Activated T-helper 1 cell treated with anti-CD3 and anti-CD28 coated beads, Interleukin-12 subunit alpha, Interleukin-12 subunit beta, Interleukin-2, Interleukin-4 antibody, amounts not matched to agents 30 ng/mL and 10 ng/mL and 1 ng/mL, durations not matched to agents 14 hours and 24 hours and 36 hours (primary cell): ENCODE measurements around the gene LTBP2. TPM values are rescaled to one million over a fixed set of nuclear protein-coding genes. Genes with fewer than 3 reads are reported as not detected.

Source experiments
- DNase-seq: peaks from one replicate; pipeline ENCODE4 v3.0.0; 2021; ENCODE audit warnings: low spot score
- H3K27ac Mint-ChIP-seq: one replicate; pipeline ENCODE4 v1.8.0; 2021; ENCODE audit warnings: mild to moderate bottlenecking, mixed read lengths
- H3K27me3 Mint-ChIP-seq: one replicate; pipeline ENCODE4 v1.8.0; 2022; ENCODE audit warnings: mild to moderate bottlenecking, moderate library complexity, mixed read lengths; ENCODE audit not compliant: insufficient read depth
- H3K36me3 Mint-ChIP-seq: one replicate; pipeline ENCODE4 v1.8.0; 2021; ENCODE audit warnings: low read depth, mixed read lengths
- H3K4me1 Mint-ChIP-seq: one replicate; pipeline ENCODE4 v1.8.0; 2021; ENCODE audit warnings: low read depth, mixed read lengths
- H3K4me3 Mint-ChIP-seq: one replicate; pipeline ENCODE4 v1.8.0; 2021; ENCODE audit warnings: mild to moderate bottlenecking, moderate library complexity, mixed read lengths
- H3K9me3 Mint-ChIP-seq: one replicate; pipeline ENCODE4 v1.8.0; 2021; ENCODE audit warnings: mixed read lengths
- intact Hi-C: fragments of 100-400 bp; cut with micrococcal nuclease; formaldehyde crosslinking; loops from one replicate; pipeline ENCODE4 v1.15.1; 2024
- total RNA-seq: library from RNA; stranded (reverse); gene quantifications from 2 replicates; pipeline ENCODE4 v1.2.3, GENCODE V29; 2022

The LTBP2 gene
- total RNA-seq, 1 donor from 2014 or later: 0.05 TPM

DNA sequence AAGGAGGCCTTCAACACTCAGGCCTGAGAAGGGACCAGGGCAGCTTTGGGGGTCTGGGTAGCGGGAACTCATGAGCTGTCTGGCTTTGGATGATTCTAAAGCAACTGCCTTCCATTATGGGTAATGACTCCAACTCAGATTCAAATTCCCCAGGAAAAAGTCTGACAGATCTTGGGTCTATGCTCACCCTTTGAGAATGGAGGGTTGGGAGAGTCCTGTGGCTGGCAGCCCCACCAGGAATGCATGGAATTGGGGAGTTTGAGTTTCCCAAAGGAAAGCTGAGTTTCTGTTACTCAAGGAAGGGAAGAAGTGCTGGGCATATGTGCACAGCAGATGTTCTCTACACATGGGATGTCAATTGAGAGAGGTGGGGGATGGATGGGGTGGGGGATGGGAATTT, 22.4 kb upstream of the LTBP2 start:
- no peak overlapping the region for H3K27ac Mint-ChIP-seq
- DNase-seq: no peak
- no peaks in the 10 kb centered on the region for H3K4me1 Mint-ChIP-seq
- no peak overlapping the region for H3K4me3 Mint-ChIP-seq
- H3K9me3 Mint-ChIP-seq: no peaks in the 10 kb centered on the region
- no peaks in the 10 kb centered on the region for H3K36me3 Mint-ChIP-seq
- intact Hi-C loops: no loop called here
- H3K27me3 Mint-ChIP-seq: peaks cover 25% of the 10 kb centered on the region

DNA sequence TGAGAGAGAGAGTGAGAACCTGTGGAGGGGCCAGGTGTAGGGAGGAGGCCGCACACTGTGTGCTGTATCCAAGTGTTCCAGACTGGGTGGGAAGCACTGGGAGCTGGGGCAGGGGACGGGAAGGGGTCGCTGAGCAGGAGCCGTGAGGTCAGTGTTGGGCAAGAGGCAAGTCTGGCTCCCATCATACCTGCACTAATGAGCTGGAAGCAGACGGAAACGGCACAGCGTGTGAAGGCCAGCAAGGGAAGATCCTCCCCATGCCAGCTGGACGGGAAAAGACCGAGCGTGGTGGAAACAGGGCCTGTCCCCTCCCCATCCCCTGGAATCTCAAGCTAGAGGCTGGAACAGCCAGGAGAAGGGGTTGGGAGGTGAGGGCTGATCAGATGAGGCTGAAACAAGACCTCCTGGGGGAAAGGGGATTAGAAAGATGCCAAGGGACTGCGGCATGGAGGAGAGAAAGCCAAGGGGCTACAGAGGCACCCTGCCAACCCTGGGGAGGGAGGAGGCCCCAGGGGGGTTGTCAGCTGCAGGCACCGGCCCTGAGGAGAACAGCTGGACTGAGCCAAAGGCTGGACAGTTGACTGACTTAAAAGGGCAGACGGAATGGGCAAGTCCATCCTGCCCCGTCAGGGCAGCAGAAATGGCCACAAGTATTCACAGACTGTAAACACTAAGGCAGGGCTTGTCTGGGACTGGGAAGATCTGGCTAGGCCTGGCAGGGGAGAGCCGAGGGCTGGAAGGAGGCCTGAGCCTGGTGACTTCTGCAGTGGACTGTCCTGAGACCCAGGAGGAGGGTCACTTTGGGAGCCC, 19.0 kb upstream of the LTBP2 start:
- Mint-ChIP-seq H3K36me3 (no peaks in the 10 kb centered on the region), H3K4me3 (no peak overlapping the region), H3K4me1 (no peaks in the 10 kb centered on the region), H3K27ac (no peak overlapping the region), H3K9me3 (no peaks in the 10 kb centered on the region), H3K27me3 (peaks cover 28% of the 10 kb centered on the region)
- no peak for DNase-seq
- intact Hi-C loops: no loop called here

DNA sequence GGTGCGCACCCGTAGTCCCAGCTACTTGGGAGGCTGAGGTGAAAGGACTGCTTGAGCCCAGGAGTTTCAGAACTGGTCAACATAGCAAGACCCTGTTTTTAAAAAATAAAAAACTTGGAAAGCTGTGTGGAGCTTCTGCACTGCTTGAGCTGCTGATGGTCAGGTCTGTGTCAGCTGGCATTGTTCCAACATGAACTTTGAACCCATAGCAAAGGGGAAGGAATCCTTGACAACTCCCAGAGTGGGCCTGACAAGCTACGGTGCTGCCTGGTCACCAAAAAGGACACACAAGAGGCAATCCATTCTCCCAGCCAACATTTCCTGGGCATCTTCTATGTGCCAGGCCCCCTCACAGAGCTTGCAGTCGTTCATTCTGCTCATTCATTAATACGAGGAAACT, 16.4 kb upstream of the LTBP2 start:
- H3K27ac Mint-ChIP-seq: no peak overlapping the region

DNA sequence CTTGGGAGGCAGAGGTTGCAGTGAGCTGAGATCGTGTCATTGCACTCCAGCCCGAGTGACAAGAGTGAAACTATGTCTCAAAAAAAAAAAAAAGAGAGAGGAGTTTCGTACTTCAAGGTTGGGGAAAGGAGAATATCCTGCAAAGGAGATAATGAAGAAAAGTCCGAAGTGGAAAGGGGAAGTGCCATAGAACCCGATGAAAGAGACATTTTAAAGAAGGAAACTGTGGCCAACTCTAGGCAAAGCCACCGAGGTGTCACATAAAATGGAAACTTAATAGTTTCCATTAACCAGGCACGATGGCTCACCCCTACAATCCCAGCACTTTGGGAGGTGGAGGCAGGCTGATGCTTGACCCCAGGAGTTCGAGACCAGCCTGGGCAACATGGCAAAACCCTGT, 15.0 kb upstream of the LTBP2 start:
- intact Hi-C loops: no loop called here
- Mint-ChIP-seq H3K4me3 (no peak overlapping the region), H3K4me1 (no peaks in the 10 kb centered on the region), H3K27me3 (peaks cover 31% of the 10 kb centered on the region), H3K27ac (no peak overlapping the region), H3K36me3 (no peaks in the 10 kb centered on the region), H3K9me3 (no peaks in the 10 kb centered on the region)
- DNase-seq: no peak

More for the DNA sequence above, 16.4 kb upstream of the LTBP2 start:
- peaks cover 30% of the 10 kb centered on the region for H3K27me3 Mint-ChIP-seq
- H3K4me1 Mint-ChIP-seq: no peaks in the 10 kb centered on the region
- intact Hi-C loops: no loop called here
- H3K9me3 Mint-ChIP-seq: no peaks in the 10 kb centered on the region
- H3K36me3 Mint-ChIP-seq: no peaks in the 10 kb centered on the region
- no peak overlapping the region for H3K4me3 Mint-ChIP-seq
- DNase-seq: no peak

DNA sequence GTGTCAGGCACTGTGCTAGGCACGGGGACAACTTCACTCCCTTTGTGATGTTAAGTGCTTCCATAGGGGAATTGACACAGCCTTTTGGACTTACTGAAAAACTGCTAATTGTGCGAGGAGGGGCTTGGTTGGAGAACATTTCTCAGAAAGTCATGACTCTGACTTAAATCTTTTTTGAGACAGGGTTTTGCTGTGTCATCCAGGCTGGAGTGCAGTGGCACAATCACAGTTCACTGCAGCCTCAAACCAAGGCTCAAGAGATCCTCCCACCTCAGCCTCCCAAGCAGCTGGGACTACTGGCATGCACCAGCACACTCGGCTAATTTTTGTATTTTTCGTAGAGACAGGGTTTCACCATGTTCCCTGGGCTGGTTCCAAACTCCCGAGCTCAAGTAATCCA, 10.2 kb upstream of the LTBP2 start:
- no peak overlapping the region for H3K4me3 Mint-ChIP-seq

DNA sequence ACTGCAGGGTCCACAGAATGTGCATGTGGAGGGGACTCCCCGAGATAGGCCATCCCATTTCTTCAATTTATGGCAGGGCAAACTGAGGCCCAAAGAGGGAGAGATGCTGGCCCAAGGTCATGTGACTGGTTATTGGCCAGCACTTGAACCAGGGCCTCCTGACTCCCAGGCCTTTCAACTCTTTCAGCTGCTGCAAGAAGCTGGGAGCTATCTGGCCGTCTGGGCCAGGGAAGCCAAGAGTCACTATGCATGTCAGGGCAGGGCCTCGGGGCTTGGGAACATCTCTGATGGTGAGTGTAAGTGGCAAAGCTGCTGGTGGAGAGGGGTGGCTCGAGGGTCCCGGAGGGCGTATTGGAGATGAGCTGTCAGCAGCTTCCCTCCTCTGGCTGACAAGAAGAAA, 9.5 kb upstream of the LTBP2 start:
- no peak overlapping the region for H3K4me3 Mint-ChIP-seq
- no peak for DNase-seq
- H3K4me1 Mint-ChIP-seq: peaks cover 44% of the 10 kb centered on the region
- peaks cover 21% of the 10 kb centered on the region for H3K27me3 Mint-ChIP-seq
- no peak overlapping the region for H3K27ac Mint-ChIP-seq
- peaks cover 2% of the 10 kb centered on the region for H3K36me3 Mint-ChIP-seq
- H3K9me3 Mint-ChIP-seq: no peaks in the 10 kb centered on the region
- intact Hi-C loops: no loop called here

More for the DNA sequence above, 10.2 kb upstream of the LTBP2 start:
- peaks cover 42% of the 10 kb centered on the region for H3K4me1 Mint-ChIP-seq
- no peak overlapping the region for H3K27ac Mint-ChIP-seq
- no peak for DNase-seq
- H3K27me3 Mint-ChIP-seq: peaks cover 21% of the 10 kb centered on the region
- intact Hi-C loops: no loop called here
- H3K36me3 Mint-ChIP-seq: peaks cover 2% of the 10 kb centered on the region
- H3K9me3 Mint-ChIP-seq: no peaks in the 10 kb centered on the region

DNA sequence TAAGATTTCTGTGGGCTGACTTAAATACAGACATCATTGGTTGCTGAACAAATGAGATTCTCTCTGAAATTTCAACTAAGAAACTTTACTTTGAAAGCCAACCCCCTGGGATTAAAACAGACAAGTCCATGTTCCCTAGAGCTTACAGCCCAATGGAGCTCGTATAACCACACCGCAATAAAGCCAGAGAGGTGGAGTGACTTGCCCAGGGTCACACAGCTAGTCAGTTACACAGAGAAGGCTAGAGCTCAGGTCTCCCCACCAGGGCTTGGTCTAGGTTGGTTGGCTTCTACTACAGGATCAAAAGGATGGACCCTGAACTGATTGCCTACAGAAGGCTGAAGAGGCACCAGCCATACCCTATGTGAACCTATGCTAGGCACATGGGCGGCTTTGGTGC, 8.9 kb upstream of the LTBP2 start:
- H3K9me3 Mint-ChIP-seq: no peaks in the 10 kb centered on the region
- H3K27me3 Mint-ChIP-seq: peaks cover 24% of the 10 kb centered on the region
- H3K36me3 Mint-ChIP-seq: peaks cover 2% of the 10 kb centered on the region
- H3K4me1 Mint-ChIP-seq: peaks cover 51% of the 10 kb centered on the region
- intact Hi-C loops: no loop called here
- no peak overlapping the region for H3K4me3 Mint-ChIP-seq
- no peak overlapping the region for H3K27ac Mint-ChIP-seq
- no peak for DNase-seq

DNA sequence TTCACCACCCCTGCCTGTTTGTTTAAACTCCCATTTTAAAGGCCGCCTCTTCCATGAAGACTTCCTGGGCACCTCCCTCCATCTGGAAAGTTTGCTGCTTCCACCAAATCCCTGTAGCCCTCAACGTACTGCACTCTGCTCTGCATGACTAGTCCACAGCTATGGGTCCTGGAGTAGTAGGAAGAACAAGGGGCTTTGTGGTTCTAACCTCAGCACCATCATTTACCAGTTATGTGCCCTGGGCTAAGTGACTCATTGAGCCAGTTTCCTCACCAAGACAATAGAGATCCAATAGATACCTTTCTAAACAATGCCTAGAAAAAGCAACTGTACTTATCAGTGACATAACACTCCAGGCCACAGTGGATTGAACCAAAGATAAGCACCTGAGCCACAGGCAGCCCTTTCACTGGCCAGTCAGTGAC, 8.5 kb upstream of the LTBP2 start:
- peaks cover 24% of the 10 kb centered on the region for H3K27me3 Mint-ChIP-seq
- peak overlapping the region; percentile 69 for H3K27ac Mint-ChIP-seq
- no peak for DNase-seq
- peaks cover 2% of the 10 kb centered on the region for H3K36me3 Mint-ChIP-seq
- intact Hi-C loops: no loop called here
- H3K9me3 Mint-ChIP-seq: no peaks in the 10 kb centered on the region
- H3K4me1 Mint-ChIP-seq: peaks cover 55% of the 10 kb centered on the region
- peak overlapping the region; percentile 40 for H3K4me3 Mint-ChIP-seq

DNA sequence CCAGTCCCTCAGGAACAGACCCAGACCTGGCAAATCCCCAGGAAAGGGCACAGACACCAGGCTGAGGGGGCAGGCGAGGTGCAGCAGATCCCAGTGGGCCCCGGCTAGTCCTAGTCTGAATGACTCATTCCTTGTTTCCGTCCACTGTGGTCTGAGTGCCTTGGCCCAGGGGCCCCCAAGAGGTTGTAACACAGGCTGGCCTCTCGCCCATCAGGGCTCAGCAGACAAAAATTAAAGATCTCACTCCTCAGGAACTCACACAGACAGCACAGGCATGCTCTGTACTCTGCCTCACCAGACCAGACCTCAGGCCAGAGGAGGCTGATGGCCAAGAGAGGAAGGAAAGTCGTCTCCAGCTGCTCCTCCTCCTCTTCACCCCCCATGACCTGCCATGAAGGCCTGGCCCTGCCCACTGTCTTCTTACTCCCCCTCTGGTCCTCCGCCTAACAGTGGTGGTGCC, 7.7 kb upstream of the LTBP2 start:
- peaks cover 2% of the 10 kb centered on the region for H3K36me3 Mint-ChIP-seq
- intact Hi-C loops: loop anchor here (2.0 kb wide), 4 partner anchors 39 to 221 kb away; partner anchors contain the start of gene YLPM1
- H3K4me1 Mint-ChIP-seq: peaks cover 63% of the 10 kb centered on the region
- peaks cover 27% of the 10 kb centered on the region for H3K27me3 Mint-ChIP-seq
- H3K27ac Mint-ChIP-seq: peak overlapping the region; percentile 69
- H3K9me3 Mint-ChIP-seq: no peaks in the 10 kb centered on the region
- no peak for DNase-seq
- peak overlapping the region; percentile 40 for H3K4me3 Mint-ChIP-seq

DNA sequence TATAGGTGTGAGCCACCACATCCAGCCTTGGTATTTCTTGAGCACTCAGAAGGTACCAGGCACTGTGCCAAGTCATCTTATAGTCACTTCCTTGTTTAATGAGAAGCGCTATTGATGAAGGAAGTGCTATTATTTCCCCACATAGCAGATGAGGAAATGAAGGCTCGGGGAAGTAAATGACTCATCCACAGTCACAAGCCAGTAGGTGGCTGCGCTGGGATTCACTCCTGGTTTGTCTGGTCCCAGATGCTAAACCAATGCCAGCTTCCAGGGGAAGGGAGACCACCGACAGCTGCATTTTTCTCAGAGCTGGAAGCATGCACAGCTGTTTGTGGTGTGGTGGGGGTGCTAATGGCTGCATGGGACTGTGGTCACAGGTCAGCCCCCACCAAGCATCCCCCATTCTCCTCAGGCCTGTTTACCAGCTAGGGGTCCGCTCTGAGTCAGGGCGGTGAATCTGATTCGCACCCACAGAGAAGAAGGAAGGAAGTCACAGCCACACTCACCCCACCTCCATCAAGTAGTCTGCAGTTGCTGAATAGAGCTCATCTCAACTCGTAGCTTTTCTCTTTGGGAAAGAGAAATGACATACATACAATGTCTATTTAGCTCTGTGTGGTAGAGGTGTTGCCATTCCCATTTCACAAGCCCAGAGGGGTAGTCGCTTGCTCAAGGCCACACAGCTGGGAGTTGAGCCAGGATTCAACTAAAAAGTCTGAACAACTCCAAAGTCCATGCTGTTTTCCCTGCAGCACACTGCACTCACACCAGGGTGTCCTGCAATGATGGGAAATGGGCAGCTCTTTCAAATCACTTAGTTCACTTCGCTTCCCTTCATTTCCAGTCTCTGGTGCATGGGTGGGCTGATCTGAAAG, 6.3 kb upstream of the LTBP2 start:
- H3K9me3 Mint-ChIP-seq: no peaks in the 10 kb centered on the region
- peaks cover 30% of the 10 kb centered on the region for H3K27me3 Mint-ChIP-seq
- H3K27ac Mint-ChIP-seq: peak overlapping the region; percentile 67
- peak overlapping the region; percentile 43 for H3K4me3 Mint-ChIP-seq
- peaks cover 2% of the 10 kb centered on the region for H3K36me3 Mint-ChIP-seq
- peaks cover 75% of the 10 kb centered on the region for H3K4me1 Mint-ChIP-seq
- intact Hi-C loops: loop anchor here (2.0 kb wide), 4 partner anchors 38 to 222 kb away; partner anchors contain the start of gene YLPM1
- DNase-seq: peak; percentile 57

DNA sequence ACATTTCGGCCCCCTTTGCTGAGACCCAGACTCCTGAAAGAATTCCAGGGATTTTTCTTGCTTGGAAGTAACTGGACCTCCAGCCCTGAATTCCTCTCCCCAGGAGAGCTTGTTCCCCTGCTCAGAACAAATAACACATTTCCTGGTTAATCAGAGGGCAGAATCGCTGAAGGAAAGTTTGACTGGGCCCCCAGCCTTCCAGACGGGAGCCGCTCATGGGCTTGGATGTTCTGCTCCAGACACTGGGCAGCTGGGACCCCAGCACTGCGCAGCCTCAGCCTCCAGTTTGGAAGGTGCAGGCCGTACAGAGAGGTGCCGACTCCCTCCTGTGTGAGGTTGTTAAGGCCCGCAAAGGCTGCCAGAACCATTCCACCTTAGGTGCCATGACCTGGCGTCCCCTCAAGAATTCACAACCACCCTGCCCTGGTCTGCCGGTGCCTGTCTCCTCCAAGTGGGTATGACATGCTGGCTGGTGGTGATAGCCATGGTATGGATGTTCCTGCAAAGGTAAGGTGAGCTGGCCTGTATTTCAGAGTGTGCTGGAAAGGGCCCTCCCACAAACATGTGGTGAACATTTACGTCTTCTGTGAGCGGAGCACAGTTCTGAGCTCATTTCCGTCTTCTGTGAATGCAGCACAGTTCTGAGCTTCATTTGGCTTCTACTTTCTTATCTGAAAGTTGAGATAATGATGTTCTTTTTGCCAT, 5.1 kb upstream of the LTBP2 start:
- intact Hi-C loops: no loop called here
- Mint-ChIP-seq H3K9me3 (no peaks in the 10 kb centered on the region), H3K27ac (no peak overlapping the region), H3K4me3 (no peak overlapping the region), H3K27me3 (peaks cover 26% of the 10 kb centered on the region), H3K36me3 (peaks cover 2% of the 10 kb centered on the region), H3K4me1 (peaks cover 75% of the 10 kb centered on the region)
- DNase-seq: no peak

DNA sequence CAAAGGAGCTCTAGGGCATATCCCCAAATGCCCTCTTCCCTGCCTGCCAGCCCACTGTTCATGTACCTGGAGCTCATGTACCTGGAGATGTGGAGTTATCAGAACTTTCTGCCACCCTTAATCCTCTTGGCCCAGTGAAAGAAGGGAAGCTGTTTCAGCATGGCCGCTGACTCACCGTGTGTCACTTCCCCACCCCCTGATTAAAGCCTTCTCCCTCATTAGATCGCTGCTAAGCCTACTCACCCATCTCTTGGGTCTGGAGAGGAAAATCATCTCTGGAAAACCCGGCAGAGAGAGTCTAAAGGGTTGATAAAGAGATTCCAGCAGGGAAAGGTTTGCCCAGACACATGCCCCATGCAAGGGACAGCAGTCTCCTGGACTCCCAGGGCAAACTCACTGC, 4.5 kb upstream of the LTBP2 start:
- Mint-ChIP-seq H3K36me3 (peaks cover 2% of the 10 kb centered on the region), H3K4me1 (peaks cover 74% of the 10 kb centered on the region), H3K9me3 (no peaks in the 10 kb centered on the region), H3K27me3 (peaks cover 28% of the 10 kb centered on the region), H3K27ac (no peak overlapping the region), H3K4me3 (no peak overlapping the region)
- DNase-seq: no peak
- intact Hi-C loops: no loop called here
